DMS153 (cell line): ENCODE data around the gene TMEM74B.

ENCODE experiments used
- DNase-seq: peaks from one replicate; lab custom pipeline; 2025; lab: John Stamatoyannopoulos, UW

The TMEM74B gene

DNA sequence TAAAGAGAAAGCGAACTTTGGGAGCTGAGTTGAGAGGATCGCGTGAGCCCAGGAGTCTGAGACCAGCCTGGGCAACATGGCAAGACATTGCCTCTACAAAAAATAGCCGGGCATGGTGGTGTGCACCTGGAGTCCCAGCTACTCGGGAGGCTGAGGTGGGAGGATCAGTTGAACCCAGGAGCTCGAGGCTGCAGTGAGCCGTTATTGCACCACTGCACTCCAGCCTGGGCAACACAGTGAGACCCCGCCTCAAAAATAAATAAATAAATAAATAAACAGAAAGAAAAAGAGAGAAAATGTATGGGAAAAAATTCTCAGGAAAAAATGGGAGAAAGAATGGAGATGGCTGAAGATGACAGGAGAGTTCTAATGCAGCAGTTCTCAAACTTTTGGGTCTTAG lies 21.0 kb upstream of the TMEM74B start:
- no peak for DNase-seq

- DNase-seq = no peak
Observed at GRCh38 chr20:1204576-1204975, 19.8 kb upstream of the TMEM74B start.

GRCh38 chr20:1204113-1204512 lies 19.3 kb upstream of the TMEM74B start:
- no peak for DNase-seq

DNA sequence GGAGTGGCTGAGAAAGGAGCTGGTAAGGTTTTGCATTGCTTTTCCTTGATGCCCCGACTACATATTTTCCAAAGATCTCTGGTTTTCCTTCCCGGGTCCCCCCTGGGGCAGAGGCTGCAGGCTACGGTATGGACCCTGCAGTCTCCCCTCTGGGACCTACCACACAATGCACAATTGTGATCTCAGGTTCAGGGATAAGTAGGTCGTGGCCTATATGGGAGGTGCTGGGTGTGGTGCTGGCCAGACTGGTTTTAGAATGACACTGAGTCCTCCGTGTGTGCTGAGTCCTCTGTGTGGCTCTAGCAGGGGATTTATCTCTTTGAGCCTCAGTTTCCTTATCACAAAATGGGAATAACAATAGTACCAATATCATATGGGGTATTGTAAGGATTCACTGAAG lies 18.8 kb upstream of the TMEM74B start:
- no peak for DNase-seq

GRCh38 chr20:1202762-1203504 lies 18.2 kb upstream of the TMEM74B start, which contains the start of gene C20orf202:
TSS of gene C20orf202 (plus strand) at chr20:1203454. CDS start at chr20:1203586, 132 bp downstream.
- no peak for DNase-seq

DNA sequence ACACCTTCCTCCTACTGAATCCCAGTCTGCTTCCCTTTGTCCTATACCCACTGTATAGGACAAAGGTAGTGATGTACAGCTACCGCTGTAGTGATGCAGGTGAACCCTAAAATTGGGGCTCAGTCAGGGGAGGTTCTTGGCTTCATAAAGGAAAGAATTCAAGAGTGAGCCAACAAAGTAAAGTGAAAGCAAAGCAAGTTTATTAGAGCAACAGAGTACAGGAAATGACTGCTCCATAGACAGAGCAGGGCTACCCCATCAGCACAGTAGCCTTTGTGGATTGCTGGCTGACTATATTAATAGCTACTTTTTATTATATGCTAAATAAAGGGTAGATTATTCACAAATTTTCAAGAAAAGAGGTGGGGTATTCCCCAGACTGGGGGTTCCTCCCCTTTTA lies 15.2 kb upstream of the TMEM74B start:
- no peak for DNase-seq

DNA sequence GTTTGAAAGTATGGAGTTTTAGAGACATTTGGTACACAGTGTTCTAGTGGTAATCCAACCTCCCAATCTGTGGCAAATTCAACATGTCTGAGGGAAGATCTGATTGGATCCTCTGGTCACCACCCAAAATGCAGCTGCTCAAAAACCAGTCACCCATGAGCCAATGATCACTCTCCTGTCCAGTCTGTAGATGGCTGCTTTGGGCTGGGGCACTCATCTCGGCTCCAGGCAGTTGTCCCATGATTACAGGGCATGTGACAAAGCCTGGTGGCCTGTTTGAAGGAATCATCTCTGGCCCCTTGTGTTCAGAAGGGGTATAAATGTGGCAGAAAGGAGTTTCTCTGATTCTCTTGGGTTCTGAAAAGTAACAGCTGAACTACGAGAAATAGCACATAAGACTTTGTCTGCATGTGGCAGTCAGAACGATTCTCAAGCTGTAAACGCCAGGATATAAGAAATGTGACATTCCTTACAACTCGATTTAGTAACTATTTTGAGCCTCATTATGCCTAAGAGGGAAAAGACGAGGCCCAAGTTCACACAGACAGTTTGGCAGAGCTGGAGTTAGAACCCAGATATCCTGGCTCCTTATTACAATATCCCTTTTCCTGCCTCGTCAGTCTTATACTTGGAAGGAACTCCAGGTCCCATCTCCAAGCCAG lies 14.6 kb upstream of the TMEM74B start:
- no peak for DNase-seq

- DNase-seq = no peak
Observed at GRCh38 chr20:1198751-1199150, 14.0 kb upstream of the TMEM74B start.

GRCh38 chr20:1197801-1198200 lies 13.0 kb upstream of the TMEM74B start:
- DNase-seq = no peak

GRCh38 chr20:1196634-1197033 lies 11.9 kb upstream of the TMEM74B start:
- no peak for DNase-seq

GRCh38 chr20:1195226-1195625 lies 10.4 kb upstream of the TMEM74B start:
- no peak for DNase-seq

GRCh38 chr20:1191299-1191698 lies 6.5 kb upstream of the TMEM74B start:
- no peak for DNase-seq

DNA sequence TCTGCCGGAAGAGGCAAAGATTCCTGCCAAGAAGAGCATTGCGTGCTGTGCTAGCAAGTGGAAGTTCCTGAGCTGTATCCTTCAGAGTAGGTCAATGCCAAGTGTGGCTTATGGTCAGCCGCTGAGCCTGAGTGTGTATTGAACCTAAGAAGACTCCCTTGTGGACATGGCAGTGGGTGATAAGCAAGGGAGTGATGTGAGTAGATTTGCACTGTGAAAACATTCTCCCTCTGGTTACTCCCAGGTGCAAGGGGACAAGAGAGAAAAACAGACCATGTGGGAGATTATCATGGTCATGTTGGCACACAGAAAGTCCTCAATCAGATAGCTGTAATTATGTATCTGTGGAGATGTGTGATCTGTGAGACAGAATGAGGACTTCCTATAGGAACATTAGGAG lies 6.1 kb upstream of the TMEM74B start:
- DNase-seq = no peak

DNA sequence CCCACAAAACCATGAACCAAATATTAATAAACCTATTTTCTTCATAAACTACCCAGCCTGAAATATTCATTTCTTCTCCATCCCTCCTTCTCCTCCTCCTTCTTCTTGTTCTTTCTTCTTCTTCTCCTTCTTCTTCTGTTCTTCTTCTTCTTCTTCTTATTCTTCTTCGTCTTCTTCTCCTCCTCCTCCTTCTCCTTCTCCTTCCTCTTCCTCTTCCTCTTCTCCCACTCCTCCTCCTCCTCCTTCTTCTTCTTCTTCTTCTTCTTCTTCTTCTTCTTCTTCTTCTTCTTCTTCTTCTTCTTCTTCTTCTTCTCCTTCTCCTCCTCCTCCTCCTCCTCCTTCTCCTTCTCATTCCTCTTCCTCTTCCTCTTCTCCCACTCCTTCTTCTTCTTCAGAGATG lies 5.0 kb upstream of the TMEM74B start:
- no peak for DNase-seq

- no peak for DNase-seq
Observed at GRCh38 chr20:1188347-1188746, 3.6 kb upstream of the TMEM74B start.

- no peak for DNase-seq
Observed at GRCh38 chr20:1187605-1188171, 2.9 kb upstream of the TMEM74B start.

GRCh38 chr20:1186367-1186991 lies 1.7 kb upstream of the TMEM74B start:
- no peak for DNase-seq

DNA sequence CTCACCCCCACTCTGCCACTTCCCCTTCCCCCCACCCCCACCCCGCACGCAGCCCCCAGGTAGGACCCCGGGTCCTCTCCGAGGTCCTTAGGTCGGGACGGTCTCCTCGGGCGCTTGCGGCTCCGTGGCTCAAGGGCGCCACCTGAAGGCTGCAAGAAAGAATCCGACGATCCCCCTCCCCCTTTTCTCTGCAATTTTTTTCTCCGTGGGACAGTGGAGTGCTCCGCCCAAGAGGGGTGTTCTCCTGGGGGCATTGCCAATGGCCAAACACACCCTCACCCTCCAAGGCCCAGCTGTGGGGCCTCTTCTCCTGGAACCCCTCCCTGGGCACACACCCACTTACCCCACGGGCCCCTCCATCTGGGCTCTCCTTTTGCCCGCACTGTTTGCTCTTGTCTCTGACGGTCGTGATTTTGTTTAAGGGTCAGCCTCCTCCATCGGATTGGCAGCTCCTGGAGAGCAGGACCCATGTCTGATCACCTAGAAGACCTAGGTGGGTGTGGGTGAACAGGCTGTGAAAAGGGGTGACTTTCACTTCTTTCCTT lies 1.1 kb upstream of the TMEM74B start:
- peak; percentile 27 for DNase-seq

DNA sequence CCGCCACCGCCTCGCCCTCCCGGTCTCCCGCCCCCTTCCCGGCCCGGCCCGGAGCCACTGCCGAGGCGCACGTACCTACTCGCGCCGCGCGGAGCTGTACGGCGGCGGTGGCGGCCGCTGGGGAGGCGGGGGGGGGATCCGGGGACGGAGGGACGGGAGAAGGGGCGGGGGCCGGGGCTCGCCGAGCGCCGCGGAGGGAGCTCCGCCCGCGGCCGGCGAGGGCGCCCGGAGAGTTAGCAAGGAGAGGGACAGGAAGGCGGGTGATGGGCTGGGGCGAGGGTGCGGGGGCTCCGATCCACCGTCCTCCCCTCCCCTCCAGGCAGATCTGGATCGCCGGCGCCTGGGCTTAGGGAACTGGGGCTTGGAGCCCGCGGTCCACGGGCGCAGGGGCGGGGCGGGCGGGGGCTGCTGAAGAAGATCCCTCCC lies 548 bp upstream of the TMEM74B start:
- DNase-seq = no peak

GRCh38 chr20:1184260-1184637 lies 532 bp downstream of the TMEM74B start:
- no peak for DNase-seq

- no peak for DNase-seq
Observed at GRCh38 chr20:1183153-1183552, 1.6 kb downstream of the TMEM74B start.

- DNase-seq = no peak
Observed at GRCh38 chr20:1182106-1182505, 2.7 kb downstream of the TMEM74B start.

GRCh38 chr20:1180949-1181348 lies 3.8 kb downstream of the TMEM74B start:
- no peak for DNase-seq
